GM18519 (cell line): ENCODE results near the gene IDS.
"Not testable (repeated sequence)": the region's sequence is repeated elsewhere in the genome, so short reads cannot be mapped to it uniquely, and the experiment has no call there.

ENCODE experiments used
- ATAC-seq: cut with Tn5 transposase; IDR thresholded peaks from one replicate; pipeline ENCODE4 v1.9.1; 2021; ENCODE audit warnings: mild to moderate bottlenecking, moderate library complexity; ENCODE audit not compliant: unreplicated experiment, low FRiP score

Gene IDS

DNA sequence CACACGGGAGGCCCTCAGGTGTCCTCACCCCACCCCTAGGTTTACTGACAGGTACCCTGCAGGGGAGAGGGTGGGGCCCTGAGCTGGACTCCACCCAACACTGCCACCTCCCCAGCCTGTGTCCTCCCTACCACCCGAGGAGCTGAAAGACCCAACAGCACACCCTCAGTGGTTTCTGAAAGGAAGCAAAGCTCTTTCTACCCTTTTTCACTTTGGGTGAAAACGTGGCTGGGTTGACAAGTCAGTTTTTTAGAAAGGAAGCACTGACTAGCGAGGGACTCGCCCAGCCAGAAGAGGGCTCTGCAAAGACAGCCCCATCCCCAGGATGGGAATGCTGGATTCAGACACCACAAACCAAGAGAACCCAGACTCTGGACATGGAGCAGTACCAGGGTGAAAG is 2.2 kb downstream of the IDS start:
- not testable (repeated sequence) for ATAC-seq

DNA sequence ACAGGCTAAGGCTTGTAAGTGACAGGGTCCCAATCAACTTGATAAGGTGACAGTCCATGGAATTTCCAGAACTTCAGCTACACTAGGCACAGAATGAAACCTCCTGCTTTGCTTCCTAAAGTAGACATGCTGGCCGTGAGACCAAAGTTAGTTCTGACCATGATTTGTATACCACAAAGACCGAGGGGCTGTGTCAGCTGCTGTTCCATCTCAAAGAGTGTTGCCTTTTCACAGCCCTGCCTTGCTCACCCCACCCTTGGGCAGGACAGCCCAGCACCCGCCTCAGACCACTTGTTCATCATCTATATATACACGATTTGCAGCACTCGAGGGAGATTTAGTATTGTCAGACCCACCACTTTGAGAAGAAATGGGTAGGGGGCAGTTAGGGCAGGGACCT is 5.3 kb downstream of the IDS start:
- ATAC-seq: no peak

DNA sequence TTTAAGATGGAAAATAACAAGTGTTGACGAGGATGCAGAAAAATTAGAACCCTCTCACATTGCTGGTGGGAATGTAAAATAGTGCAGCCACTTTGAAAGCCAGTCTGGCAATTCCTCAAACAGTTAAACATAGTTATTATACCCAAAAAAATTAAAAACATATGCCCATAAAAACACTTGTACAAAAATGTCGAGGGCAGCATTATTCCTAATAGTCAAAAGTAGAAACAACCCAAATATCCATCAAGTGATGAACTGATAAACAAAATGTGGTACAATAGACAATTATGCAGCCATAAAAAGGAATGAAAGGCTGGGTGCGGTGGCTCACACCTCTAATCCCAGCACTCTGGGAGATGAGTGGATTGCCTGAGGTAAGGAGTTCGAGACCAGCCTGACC is 6.3 kb downstream of the IDS start:
- ATAC-seq: no peak

DNA sequence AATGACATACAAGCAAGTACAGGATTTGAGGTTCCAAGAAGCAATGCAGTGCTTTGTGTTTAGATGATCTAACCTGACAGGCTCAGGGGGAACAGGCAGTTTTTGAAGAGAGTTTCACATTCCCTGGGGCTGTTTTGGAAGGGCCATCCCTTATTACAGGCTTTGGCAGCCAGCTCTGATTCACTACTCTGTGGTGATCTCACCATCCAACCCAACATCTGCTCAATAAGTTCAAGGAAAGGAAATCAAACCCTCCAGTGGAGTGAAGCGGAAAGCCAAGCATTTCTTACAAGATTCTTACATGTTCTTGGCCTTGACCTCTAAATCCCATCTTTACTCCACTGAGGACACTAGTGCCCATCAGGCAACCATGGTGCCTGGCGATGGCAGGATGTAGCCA is 7.5 kb downstream of the IDS start:
- ATAC-seq: no peak

DNA sequence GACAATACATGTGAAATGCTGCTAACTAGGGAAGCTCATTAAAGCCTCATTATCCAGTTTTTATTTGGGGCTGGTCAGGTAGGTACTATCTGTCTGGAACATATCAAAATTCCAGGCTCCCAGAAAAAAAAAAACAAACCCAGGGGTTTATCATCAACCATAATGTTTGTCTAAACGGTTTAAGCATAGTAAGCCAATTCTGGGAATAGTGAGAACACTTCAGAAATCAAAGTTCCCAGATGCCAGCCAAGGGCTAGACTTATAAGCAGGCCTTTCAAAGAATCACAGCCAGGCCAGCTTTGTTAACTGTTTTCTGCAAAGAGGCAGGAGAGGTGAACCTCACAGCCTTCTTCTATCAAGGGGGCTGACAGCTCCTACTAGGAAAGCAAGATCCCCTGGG is 8.1 kb downstream of the IDS start:
- ATAC-seq: no peak

DNA sequence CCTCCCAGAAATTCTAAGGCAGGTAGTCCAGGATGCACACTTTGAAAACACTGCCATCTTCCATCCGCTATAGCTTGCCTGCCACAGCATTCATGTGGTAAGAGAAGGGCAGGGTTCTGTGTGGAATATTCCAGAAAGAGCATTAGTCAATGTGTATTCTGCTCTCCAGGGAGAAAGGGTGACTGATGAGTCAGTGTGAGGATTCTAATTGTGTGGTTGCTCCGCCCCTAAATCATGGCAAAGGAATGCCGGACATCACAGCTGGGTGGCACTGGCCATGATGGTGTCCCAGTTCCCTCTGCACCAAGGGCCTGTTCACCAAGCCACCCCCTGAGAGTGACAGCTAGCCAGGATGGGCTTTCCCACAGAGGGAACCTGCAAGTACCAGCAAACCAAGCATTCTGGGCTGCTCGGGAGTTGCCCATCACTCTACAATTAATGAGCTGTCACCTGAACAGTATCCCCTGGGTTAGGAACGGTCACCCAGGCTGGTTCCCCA is 9.5 kb downstream of the IDS start:
- ATAC-seq: no peak

DNA sequence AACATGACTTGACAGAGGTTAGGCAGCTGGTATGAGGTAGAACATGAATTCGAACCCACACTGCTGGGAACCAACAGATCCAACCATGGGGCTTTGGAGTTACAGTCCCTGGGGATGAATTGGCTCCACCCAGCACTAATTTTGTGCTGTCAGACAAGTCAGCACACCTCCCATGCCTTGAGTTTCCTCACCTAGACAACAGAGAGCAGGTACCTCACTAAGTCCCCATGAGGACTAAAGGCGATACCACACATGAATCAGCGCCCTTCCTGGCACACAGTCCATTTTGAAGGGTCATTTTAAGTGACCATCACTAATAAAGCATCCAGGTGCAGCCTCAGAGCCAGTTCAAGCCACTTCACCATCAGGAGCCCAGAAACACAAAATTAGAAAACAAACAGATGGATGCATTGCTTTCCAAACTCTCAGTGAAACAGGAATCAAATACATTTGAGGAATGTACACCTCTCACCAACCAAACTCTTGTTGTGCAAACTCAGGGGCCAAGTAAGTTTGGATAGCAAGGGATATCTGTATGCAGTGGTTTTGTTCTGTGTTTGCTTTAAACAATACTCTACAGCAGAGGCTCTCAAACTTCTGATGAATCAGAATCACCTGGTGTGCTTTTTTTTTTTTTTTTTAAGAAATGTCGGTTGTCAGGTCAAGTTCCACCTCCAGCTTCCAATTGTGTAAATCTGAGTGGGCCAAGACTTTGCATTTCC is 10.1 kb downstream of the IDS start:
- no peak for ATAC-seq

DNA sequence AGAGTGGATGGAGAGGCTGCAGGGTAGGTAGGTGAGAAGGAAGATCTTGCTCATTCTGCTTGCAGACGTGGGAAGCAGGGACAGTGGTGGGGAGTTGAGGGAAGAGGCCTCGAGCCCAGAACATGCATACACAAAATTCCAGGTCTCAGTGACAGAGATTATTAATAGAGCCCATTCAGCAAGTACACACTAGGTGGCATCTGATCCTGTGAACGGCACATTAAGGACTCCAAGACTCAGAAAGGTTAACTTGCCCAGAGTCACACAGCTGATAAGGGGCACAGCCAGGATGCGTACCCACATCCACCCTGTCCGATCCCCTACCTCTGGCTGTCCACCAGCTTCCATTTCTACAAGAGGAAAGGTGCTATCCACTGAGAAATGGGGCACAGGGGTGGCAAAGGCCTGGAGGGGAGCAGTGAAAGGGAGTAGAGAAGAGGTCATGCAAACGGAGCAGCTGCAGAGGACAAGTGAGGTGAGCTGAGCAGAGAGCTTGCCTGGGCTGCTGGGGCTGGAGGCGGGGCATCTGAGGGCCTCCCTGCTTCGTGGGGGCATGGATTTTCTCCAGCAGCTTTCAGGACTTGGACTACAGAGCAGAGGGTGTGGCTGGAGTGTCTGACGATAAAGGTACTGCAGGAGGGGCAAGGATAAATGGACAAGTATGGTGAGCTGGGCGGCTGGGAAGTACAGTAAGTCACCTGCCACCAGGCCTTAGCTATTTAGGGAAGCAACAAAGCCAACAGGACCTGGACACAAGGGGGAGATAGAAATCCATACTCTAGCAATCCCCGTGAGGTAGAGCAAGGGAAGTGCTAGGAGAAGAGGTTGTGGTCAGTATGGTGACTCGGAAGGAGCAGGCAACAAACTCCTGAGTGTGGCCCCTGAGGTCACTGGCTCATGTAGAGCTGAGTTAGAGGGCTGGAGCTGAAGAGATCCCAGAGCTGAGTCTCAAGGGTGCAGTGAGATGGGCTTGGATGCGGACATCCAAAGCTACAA is 11.2 kb downstream of the IDS start:
- no peak for ATAC-seq

DNA sequence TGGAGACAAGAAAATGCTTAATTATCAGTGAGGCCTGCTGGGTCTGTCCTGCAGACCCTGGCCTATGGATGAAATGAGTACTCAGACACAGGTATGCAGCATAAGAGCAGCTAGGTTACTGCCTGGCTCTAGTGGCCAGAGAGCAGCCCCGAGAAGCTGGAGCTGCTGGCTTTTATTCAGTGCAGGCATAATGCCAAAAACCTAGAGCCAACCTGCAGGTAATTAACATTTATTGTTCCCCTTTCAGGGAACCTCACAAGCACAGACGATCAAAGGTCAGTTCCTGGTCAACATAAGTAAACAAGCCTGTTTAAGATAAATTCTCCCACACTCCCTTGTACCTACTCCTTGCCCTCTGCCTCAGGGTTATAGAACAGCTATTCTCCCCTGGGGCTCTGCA is 13.3 kb downstream of the IDS start:
- ATAC-seq: no peak

DNA sequence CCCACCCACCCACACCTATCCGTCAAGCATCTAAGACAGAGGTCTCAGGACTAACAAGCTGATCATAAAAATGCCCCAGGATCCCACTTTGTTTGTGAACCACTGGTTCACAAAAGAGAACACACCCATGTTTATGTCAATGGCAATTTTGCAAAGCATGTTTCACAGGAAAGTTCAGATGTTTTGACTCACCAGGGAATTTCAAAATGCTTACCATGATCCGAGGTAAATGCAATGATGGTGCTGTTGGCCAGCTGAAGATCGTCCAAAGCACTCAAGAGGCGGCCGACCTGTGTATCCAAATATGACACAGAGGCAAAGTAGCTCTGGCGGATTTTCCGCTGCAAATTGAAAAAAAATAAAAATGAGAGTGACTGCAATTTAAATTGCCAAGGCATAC is 15.0 kb downstream of the IDS start:
- ATAC-seq: no peak

DNA sequence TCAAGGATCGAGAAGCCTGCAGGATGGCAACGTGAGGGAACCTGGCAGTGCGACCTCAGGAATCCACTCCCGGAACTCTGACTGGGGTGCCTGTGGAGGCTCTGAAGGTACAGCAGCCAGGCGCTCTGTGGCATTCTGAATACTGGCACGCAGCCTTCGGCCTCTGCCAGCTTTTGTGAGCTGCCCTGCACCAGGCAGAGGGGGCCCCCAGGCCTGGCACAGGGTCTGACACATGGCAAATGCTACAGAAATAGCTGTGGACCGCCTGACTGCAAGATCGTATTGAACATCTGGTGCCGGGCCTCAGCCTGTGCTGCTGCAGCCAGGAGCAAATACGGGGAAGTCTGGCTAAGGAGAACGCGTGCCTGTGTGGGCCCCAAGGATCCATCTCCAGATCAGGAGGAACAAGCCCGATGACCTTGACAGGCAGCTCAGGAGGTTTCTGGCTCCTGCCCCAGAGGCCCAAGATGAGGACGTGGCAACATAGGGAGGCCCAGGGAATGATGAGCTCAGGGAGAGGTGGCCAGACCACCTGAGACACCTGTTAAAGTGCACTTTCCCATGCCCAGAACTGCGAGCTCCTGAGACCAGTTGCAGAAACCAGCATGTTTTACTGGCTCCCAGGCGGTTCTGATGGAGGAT is 16.6 kb downstream of the IDS start:
- not testable (repeated sequence) for ATAC-seq

DNA sequence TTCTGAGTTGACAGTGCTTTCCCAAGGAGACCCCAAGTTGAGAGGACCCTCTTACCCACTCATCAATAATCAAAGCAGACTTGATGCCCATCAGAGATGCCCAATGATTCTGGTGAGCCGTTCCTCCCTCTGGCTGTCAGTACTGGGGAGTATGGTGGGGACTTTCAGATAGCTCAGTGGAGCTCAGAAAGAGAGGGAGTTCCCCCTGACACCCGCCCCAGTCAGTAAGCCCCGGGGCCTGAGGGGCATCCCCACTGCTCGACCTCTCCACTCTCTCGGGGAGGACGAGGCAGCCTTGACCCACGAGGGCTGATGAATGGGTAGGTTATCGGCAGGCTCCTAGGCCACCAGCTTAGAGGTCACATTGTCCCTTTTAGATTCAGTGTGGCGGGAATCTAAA is 17.1 kb downstream of the IDS start:
- ATAC-seq: not testable (repeated sequence)

DNA sequence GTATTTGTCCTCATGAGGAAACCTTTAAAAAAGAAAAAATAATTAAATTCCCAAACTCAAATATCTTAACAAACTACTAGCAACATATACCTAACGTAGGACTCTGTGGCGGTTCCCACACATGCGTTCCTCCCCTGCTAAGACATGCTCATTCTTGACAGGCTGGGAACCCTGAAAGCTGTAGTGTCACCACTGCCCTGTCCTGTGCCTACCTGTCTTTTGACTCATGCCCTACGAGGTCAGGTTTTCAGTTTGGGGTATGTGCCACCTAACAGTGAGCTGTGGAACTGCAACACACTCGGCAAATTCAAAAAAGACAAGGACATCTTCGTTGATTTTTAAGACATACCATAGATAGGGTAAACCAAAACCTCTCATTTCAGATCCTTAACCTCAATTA is 17.8 kb downstream of the IDS start:
- ATAC-seq: peak; percentile 75

DNA sequence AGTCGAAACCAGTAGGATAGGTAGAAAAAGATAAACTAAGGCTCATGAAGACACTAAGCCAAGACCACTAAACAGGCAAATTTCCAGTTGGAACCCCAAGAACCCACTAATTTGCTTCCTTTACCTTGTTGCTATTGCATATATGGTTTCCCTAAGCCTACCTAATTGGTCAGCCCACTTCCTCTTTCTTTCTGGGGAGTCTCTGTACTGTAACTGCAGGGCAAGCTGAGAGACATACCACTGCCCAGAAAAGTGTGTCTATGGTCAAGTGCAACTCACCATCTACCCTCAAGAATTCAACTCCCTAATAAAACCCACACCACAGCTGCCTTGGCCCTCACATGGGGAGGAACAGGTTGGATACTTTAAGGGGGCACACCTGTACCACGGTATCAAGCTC is 28.6 kb downstream of the IDS start:
- ATAC-seq: peak; percentile 73

DNA sequence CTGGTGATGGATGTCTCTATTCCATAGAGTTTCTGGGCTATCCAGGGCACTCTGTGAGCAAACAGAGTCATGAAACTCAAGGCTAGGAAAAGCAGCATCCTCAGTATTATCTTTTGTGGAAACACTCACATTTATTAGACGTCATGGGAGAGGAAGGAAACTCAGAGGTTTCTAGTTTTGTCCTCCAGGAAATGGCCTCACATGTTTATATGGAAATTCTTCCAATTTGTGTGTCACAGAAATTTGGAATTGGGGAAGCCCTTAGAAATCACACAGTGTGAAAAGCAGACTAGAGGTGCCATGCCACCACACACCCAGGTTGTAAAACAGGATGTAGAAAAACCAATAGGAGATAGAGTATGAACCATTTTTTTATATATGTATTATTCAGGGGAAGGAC is 31.1 kb downstream of the IDS start:
- ATAC-seq: no peak

DNA sequence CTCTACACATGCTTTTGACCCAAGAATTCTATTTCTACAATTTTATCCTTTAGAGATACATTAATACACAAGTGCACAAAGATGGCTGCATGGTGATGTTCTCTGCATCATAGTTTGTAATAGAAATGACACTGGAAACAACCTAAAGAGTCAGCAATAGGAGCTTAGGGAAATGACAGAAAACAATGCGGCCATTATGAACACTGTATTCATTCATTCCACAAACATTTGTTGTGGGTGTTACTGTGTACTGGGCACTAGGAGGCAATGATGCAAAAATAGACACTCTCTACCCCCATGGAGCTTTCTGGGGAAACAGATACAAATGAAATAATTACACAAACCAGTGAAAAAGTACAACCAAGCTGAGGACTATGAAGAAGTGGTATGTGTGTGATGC is 32.0 kb downstream of the IDS start:
- no peak for ATAC-seq

DNA sequence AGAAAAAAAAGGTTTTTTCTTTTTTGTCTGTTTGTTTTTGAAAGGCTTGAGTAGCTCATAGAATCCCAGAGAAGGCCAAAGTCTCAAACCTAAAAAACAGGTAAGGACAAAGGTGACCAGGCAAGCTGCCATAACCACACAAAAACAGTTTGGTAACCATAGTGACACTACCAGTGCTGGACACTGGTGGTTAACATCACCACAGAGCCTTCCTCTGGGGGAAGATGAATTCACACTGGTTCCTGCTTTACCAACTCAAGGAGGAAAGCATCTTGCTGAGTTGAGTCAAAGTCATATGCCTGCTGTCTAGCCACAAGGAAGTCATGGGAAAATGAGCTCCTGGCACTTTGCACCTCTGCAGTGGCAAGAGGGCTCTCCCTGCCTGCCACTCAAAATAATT is 32.5 kb downstream of the IDS start:
- no peak for ATAC-seq

DNA sequence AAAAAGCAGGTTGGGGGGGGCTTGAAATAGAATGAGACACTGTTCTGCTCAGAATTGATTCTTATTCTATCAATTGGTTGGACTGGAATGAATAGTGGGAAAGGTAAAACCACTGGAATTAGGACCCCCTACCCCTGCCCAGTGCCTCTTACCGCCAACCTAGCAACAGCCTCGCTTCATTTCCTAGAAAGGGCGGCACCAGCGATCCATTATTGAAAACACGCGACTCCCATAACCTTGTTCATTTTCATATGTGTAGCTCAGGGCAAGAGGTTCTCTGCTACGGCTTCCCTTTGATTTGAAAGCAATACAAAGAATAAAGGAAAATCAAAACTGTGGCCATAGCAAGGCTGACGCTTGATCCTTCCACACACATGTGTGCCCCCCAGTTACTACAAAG is 33.7 kb downstream of the IDS start:
- no peak for ATAC-seq

DNA sequence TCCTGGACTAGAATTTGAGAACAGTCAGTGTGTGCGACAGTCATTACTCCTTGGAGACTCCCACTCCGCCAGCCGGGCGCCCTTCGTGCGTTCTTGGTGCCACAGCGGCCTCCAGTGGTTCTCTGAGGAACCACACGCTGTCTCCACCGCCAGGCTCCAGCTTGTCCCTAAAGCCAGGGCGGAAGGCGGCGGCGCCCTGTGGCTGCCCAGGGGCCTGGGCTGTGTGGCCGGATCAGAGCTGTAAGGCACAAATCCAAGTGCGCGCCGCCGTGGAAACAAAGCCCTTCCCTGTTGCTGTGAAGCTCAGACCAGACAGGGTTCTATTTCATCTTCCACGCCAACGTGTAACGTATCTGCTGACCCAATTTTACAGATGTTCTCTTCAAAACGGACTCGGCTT is 34.2 kb downstream of the IDS start:
- ATAC-seq: peak; percentile 84

DNA sequence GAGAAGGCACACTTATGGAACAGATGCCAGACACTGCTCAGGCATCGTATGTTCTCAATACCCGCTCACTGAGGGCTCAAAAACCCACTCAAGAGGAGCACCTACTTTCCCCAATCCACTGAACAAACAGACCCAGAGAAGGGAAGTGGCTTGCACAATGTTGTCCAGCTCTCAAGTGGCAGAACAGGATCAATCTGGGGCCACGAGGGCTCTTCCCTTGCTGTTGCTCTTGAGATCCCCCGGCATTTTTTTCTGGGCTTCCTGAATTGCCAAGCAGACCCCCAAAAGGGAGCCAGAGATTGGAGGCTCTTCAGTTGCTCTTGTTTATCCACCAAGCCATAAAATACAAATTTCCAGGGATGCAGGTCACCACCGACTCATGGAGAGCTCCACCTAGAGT is 35.7 kb downstream of the IDS start:
- ATAC-seq: no peak

DNA sequence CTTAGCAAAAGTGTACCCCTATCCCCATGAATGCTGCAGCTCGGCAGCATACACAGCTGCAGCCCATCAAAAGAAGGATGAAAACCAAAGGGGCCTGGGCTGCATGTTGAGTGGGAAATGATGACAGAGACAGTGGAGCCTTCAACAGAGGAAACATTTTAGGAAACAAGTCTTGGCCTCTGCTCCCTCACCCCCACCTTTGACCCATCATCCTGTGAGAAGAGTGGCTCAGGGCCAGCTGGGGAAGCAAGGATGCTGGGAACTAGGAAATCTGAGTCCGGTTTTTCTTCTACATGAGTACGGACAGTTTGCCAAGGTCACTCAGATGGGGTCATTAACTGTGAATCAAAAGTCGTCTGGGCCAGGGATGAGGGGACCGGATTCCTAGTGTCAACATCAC is 37.2 kb downstream of the IDS start:
- no peak for ATAC-seq
